ENCODE data around the gene TMC7.
A peak's percentile ranks its signal among the peaks of the same experiment; 100 is the strongest.

The TMC7 gene

GRCh38 chr16:19033761-19034160 is 50.0 kb downstream of the TMC7 start:
- DNase-seq, result no peak

GRCh38 chr16:19040400-19040799 is 56.7 kb downstream of the TMC7 start:
- DNase-seq, result no peak

GRCh38 chr16:19044769-19045168 is 61.0 kb downstream of the TMC7 start:
- DNase-seq, result no peak

GRCh38 chr16:19046062-19046461 is 62.3 kb downstream of the TMC7 start:
- DNase-seq, result no peak

- no peak for DNase-seq
Measured at GRCh38 chr16:19062706-19063105, 79.0 kb downstream of the TMC7 start.

- DNase-seq, result no peak
Measured at GRCh38 chr16:19066988-19067348, 83.2 kb downstream of the TMC7 start.

- DNase-seq, result peak; percentile 99
Measured at GRCh38 chr16:19067349-19068236, 83.9 kb downstream of the TMC7 start, which contains the start of gene COQ7. Gene COQ7 (plus strand): TSS chr16:19067614. CDS start chr16:19067665, 51 bp downstream.

DNA sequence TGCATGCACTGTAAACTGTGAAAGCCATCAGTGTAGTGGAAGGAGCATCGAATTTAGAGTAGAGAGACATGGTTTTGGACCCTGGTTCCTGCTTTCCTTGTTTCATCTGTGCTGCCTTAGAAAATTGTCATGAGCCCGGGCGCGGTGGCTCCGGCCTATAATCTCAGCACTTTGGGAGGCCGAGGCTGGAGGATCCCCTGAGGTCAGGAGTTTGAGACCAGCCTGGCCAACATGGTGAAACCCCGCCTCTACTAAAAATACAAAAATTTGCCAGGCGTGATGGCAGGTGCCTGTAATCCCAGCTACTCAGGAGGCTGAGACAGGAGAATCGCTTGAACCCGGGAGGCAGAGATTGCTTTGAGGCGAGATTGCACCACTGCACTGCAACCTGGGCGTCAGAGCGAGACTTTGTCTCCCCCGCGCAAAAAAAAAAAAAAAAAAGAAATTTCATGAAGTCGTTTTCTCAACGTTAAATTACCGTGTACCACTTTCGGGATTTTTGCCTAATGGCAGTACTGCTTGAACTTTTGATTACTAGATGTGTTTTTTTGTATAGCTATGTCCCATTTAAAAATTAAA is 84.6 kb downstream of the TMC7 start:
- DNase-seq, result no peak

GRCh38 chr16:19071811-19072777 is 88.4 kb downstream of the TMC7 start:
- no peak for DNase-seq

- no peak for DNase-seq
Measured at GRCh38 chr16:19073344-19073743, 89.6 kb downstream of the TMC7 start.

GRCh38 chr16:19073863-19074262 is 90.1 kb downstream of the TMC7 start:
- DNase-seq, result no peak

- DNase-seq, result no peak
Measured at GRCh38 chr16:19075511-19075910, 91.8 kb downstream of the TMC7 start.

GRCh38 chr16:19077879-19078278 is 94.1 kb downstream of the TMC7 start:
- no peak for DNase-seq

DNA sequence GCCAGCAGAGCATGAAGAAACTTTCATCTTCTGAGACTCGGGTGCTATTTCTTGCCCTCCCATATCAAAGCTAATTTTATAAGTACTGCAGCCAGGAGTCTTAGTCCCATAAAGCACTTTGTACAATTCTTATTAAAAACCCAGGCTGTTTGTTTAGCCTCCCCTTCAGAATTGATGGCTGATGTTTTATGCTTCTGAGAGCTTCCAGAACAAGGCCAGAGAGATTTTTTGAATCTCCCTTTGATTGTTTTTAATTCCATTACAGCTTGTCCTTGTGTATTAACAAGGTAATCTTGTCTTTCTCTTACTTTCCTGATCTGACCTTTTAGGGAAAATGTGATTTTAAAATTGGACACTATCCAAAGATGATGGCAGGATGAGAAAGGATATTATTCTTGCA is 99.9 kb downstream of the TMC7 start:
- DNase-seq, result no peak

DNA sequence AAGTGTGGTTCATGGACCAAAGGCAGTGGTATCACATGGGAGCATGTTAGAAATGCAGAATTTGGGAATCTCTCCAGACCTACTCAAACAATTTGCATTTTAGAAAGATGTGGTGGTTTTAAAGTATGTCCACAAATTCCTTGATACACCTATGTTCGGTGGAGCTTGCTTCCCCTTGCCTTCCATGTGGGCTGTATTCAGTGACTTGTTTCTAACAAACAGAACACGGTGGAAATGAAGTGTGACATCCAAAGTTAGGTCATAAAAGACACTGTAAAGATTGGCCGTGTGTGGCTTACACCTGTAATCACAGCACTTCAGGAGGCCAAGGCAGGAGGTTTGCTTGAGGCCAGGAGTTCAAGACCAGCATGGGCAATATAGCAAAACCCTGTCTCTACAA is 100.4 kb downstream of the TMC7 start:
- DNase-seq, result no peak

DNA sequence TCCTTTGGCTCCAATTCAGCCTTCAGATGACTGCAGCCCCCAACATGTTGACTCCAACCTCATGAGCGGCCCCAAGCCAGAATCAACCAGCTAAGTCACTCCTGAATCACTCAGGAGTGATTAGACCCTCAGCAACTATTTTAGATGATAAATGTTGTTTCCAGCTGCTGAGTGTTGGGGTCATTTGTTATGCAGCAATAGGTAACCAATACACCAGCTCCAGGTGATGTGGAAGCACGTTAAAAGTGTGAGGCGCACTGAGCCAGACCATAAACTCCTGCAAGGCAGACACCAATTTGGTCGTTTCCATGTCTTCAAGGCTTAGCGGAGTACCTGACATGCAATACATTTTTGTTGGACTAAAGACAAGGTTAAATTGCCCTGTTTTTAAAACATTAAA is 101.1 kb downstream of the TMC7 start:
- no peak for DNase-seq

- no peak for DNase-seq
Measured at GRCh38 chr16:19085679-19086200, 102.0 kb downstream of the TMC7 start.

DNA sequence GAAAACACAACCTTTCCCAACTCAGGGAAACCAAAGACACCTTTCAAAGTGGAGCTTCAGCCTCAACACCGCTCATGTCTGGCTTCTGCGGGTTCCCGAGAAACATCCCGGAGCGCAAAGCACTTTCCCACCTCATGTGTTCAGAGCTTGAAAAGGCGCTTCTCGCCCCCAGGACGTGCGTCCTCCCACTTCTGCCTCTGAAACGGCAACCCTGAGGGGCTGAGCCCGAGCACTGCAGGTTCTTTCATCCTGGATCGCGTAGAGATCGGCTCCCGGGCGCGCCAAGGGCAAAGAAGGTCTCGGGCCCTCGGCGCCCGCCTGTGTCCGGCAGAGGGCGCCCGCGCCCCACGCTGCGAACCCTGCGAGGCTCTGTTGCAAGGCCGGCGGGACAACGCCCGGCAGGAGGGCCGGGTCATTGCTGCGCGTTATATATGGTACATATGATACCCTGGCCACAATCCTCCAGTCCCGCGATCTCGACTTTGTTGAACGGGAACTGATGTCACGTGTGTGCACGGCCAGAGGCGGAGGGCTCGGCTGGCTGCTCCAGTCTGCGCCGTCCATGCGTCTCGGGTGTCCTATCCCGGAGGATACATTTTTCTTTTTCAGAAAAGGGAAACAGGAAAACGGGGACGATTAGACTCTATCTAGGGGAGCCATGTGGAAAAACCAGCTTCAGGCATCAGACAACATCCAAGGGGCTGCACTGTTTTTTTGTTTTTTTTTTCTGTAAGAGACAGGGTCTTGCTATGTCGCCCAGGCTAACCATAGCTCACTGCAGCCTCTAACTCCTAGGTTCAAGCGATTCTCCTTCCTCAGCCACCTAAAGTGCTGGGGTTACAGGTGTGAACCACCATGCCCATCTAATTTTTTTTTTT is 102.8 kb downstream of the TMC7 start:
- peak; percentile 68 for DNase-seq

DNA sequence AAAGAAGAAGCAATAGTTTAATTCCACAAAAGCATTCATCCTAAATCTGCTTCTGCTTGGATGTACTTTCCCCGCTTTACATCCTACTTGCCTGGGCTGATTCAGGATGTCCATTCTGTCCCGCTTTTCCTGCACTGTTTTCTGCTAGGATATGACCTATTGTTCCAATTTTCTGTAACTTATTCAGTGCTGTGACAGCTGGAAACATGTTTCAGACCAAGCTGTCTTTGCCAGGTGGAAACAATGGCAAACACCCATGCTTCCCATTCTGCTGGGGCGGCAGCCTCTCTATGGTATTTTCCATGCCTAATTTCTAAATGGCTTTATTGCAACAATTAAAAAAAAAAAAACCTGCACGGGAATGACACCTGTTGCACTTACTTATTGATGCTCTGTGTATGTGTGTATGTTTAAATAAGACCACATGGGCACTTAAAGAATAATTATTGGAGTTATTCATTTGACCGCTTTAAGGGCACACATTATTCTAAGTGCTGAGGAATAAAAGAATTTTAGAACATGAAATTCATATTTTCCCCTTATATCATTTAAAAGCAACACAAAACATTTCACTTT is 104.7 kb downstream of the TMC7 start:
- no peak for DNase-seq

- no peak for DNase-seq
Measured at GRCh38 chr16:19089410-19089955, 105.7 kb downstream of the TMC7 start.

- no peak for DNase-seq
Measured at GRCh38 chr16:19090916-19091315, 107.2 kb downstream of the TMC7 start.
